IMR-90 (cell line): ENCODE measurements around the gene GPR108. TPM values are rescaled to one million over a fixed set of nuclear protein-coding genes. Genes with fewer than 3 reads are reported as not detected.

Experiments
- ATAC-seq: fragments of 200-7000 bp; cut with Tn5 transposase; 2 replicates; pipeline ENCODE4 v1.9.1; 2020; ENCODE audit warnings: low read depth, mild to moderate bottlenecking, moderate library complexity
- BruUV-seq: library from RNA; stranded (reverse); fragments of 400-500 nt; replicated peaks from 2 replicates; lab custom pipeline; 2021; lab: Mats Ljungman, UMichigan
- CTCF ChIA-PET: fragments of 300-600 bp; formaldehyde crosslinking; extraction: SDS; loops from one replicate; lab custom pipeline; 2021; ENCODE audit warnings: antibody characterized with exemption; lab: Yijun Ruan, JAX
- POLR2A ChIA-PET: fragments of 300-600 bp; sonication (Branson Sonifier 250); formaldehyde crosslinking; loops from one replicate; lab custom pipeline; 2022; ENCODE audit warnings: antibody characterized with exemption; ENCODE audit not compliant: unreplicated experiment; lab: Charles Lee
- DNase-seq: peaks from one replicate; pipeline ENCODE4 v3.0.0; 2013
- H2AFZ ChIP-seq: replicated peaks from 2 replicates; pipeline ENCODE3; 2013; ENCODE audit warnings: low read length, mild to moderate bottlenecking; ENCODE audit not compliant: poor library complexity
- H2AK5ac ChIP-seq: 2 replicates; pipeline ENCODE4 v1.6.1; 2013; ENCODE audit warnings: low read depth, low read length, inconsistent platforms
- H2AK9ac ChIP-seq: replicated peaks from 2 replicates; pipeline ENCODE3; 2013; ENCODE audit warnings: mild to moderate bottlenecking, low read depth, low read length, moderate library complexity; ENCODE audit not compliant: poor library complexity
- H2BK120ac ChIP-seq: 2 replicates; pipeline ENCODE4 v1.6.1; 2013; ENCODE audit warnings: low read depth, low read length, inconsistent platforms
- H2BK15ac ChIP-seq: 3 replicates; pipeline ENCODE4 v1.6.1; 2013; ENCODE audit warnings: low read depth, low read length, inconsistent platforms
- H2BK20ac ChIP-seq: 2 replicates; pipeline ENCODE4 v1.6.1; 2013; ENCODE audit warnings: low read depth, mild to moderate bottlenecking, inconsistent platforms, low read length, moderate library complexity
- H2BK5ac ChIP-seq: 2 replicates; pipeline ENCODE4 v1.6.1; 2013; ENCODE audit warnings: mild to moderate bottlenecking, low read depth, low read length, inconsistent platforms; ENCODE audit not compliant: poor library complexity, severe bottlenecking
- H3K14ac ChIP-seq: replicated peaks from 2 replicates; pipeline ENCODE4 v1.6.1; 2013; ENCODE audit warnings: low read depth, low read length, inconsistent platforms
- H3K18ac ChIP-seq: 2 replicates; pipeline ENCODE4 v1.6.1; 2013; ENCODE audit warnings: low read depth, low read length, control low read depth
- H3K23ac ChIP-seq: 2 replicates; pipeline ENCODE4 v1.6.1; 2013; ENCODE audit warnings: low read depth, low read length, inconsistent platforms
- H3K27ac ChIP-seq: 2 replicates; pipeline ENCODE4 v1.5.1; 2013; ENCODE audit warnings: mild to moderate bottlenecking, control low read depth, low read length; ENCODE audit not compliant: insufficient read depth
- H3K27me3 ChIP-seq: 2 replicates; pipeline ENCODE4 v1.6.1; 2013; ENCODE audit warnings: low read length; ENCODE audit not compliant: control insufficient read depth, insufficient read depth
- H3K36me3 ChIP-seq: 2 replicates; pipeline ENCODE4 v1.6.1; 2013; ENCODE audit warnings: low read length, mixed read lengths; ENCODE audit not compliant: control insufficient read depth, insufficient read depth
- H3K4ac ChIP-seq: 2 replicates; pipeline ENCODE4 v1.6.1; 2013; ENCODE audit warnings: low read depth, low read length, inconsistent platforms
- H3K4me1 ChIP-seq: 2 replicates; pipeline ENCODE4 v1.6.1; 2013; ENCODE audit warnings: low read length, mixed read lengths; ENCODE audit not compliant: control insufficient read depth, insufficient read depth
- H3K4me2 ChIP-seq: 2 replicates; pipeline ENCODE4 v1.6.1; 2013; ENCODE audit warnings: low read depth, mild to moderate bottlenecking, control low read depth, low read length, moderate library complexity
- H3K4me3 ChIP-seq: 2 replicates; pipeline ENCODE4 v1.5.1; 2013; ENCODE audit warnings: low read depth, mild to moderate bottlenecking, control low read depth, low read length, moderate library complexity; ENCODE audit not compliant: insufficient read depth
- H3K56ac ChIP-seq: 2 replicates; pipeline ENCODE4 v1.6.1; 2013; ENCODE audit warnings: low read length, inconsistent platforms; ENCODE audit not compliant: insufficient read depth; ENCODE audit errors: extremely low read depth
- H3K79me1 ChIP-seq, 2 experiments: 2 replicates each; pipeline ENCODE4 v1.6.1; 2013; ENCODE audit warnings: low read length in 2 of 2, inconsistent platforms in 1 of 2, low read depth in 1 of 2
- H3K9ac ChIP-seq: 2 replicates; pipeline ENCODE4 v1.6.1; 2013; ENCODE audit warnings: low read depth, low read length, control low read depth
- H3K9me1 ChIP-seq: 2 replicates; pipeline ENCODE4 v1.6.1; 2013; ENCODE audit warnings: low read length, inconsistent platforms; ENCODE audit not compliant: insufficient read depth
- H3K9me3 ChIP-seq: 2 replicates; pipeline ENCODE4 v1.6.1; 2013; ENCODE audit warnings: low read length; ENCODE audit not compliant: control insufficient read depth, insufficient read depth
- H4K20me1 ChIP-seq: 2 replicates; pipeline ENCODE4 v1.6.1; 2013; ENCODE audit warnings: low read length, inconsistent platforms; ENCODE audit not compliant: insufficient read depth
- H4K5ac ChIP-seq: 2 replicates; pipeline ENCODE4 v1.6.1; 2013; ENCODE audit warnings: mild to moderate bottlenecking, low read depth, low read length, control low read depth
- H4K8ac ChIP-seq, 2 experiments: 2 replicates each; pipeline ENCODE4 v1.6.1; 2013; ENCODE audit warnings: low read depth in 2 of 2, low read length in 2 of 2, control low read depth in 1 of 2, inconsistent platforms in 1 of 2
- H4K91ac ChIP-seq: 2 replicates; pipeline ENCODE4 v1.6.1; 2013; ENCODE audit warnings: low read depth, low read length, inconsistent platforms; ENCODE audit not compliant: insufficient read depth
- BHLHE40 ChIP-seq: fragments of 150-350 bp; IDR thresholded peaks from 2 replicates; pipeline ENCODE4 v1.6.1; 2016; ENCODE audit warnings: mild to moderate bottlenecking, low read depth, low read length
- CEBPB ChIP-seq: IDR thresholded peaks from 2 replicates; pipeline ENCODE4 v1.6.1; 2012; ENCODE audit warnings: low read depth, low read length, improper control_type of control experiment
- CHD1 ChIP-seq: IDR thresholded peaks from 2 replicates; pipeline ENCODE4 v1.6.1; 2012; ENCODE audit warnings: low read depth, low read length, improper control_type of control experiment
- CTCF ChIP-seq: conservative IDR thresholded peaks from 2 replicates; pipeline ENCODE4 v1.5.1; 2012; ENCODE audit warnings: mild to moderate bottlenecking, low read depth, low read length, improper control_type of control experiment
- ELK1 ChIP-seq: fragments of 150-350 bp; IDR thresholded peaks from 2 replicates; pipeline ENCODE4 v1.6.1; 2016; ENCODE audit warnings: low read depth, mild to moderate bottlenecking, low read length, moderate library complexity, borderline replicate concordance
- FOS ChIP-seq: fragments of 150-350 bp; IDR thresholded peaks from 2 replicates; pipeline ENCODE4 v1.6.1; 2016; ENCODE audit warnings: low read depth, low read length
- MAFK ChIP-seq: IDR thresholded peaks from 2 replicates; pipeline ENCODE4 v1.6.1; 2012; ENCODE audit warnings: low read depth, low read length, improper control_type of control experiment
- MAZ ChIP-seq: IDR thresholded peaks from 2 replicates; pipeline ENCODE4 v1.6.1; 2012; ENCODE audit warnings: low read depth, mild to moderate bottlenecking, low read length, improper control_type of control experiment, moderate library complexity, borderline replicate concordance
- MXI1 ChIP-seq: IDR thresholded peaks from 2 replicates; pipeline ENCODE4 v1.6.1; 2012; ENCODE audit warnings: low read depth, mild to moderate bottlenecking, low read length, moderate library complexity, borderline replicate concordance
- NFE2L2 ChIP-seq: fragments of 150-350 bp; IDR thresholded peaks from 2 replicates; pipeline ENCODE4 v1.6.1; 2016; ENCODE audit warnings: low read depth, mild to moderate bottlenecking, low read length
- POLR2A ChIP-seq: IDR thresholded peaks from 2 replicates; pipeline ENCODE4 v1.6.1; 2012; ENCODE audit warnings: mild to moderate bottlenecking, low read depth, low read length
- RAD21 ChIP-seq: IDR thresholded peaks from 2 replicates; pipeline ENCODE4 v1.6.1; 2012; ENCODE audit warnings: low read length, improper control_type of control experiment
- RCOR1 ChIP-seq: IDR thresholded peaks from 2 replicates; pipeline ENCODE4 v1.6.1; 2012; ENCODE audit warnings: mild to moderate bottlenecking, low read length, improper control_type of control experiment; ENCODE audit not compliant: insufficient replicate concordance
- RFX5 ChIP-seq: IDR thresholded peaks from 2 replicates; pipeline ENCODE4 v1.8.0; 2012; ENCODE audit warnings: low read depth, mild to moderate bottlenecking, low read length, moderate library complexity
- SMC3 ChIP-seq: fragments of 150-350 bp; IDR thresholded peaks from 2 replicates; pipeline ENCODE4 v1.6.1; 2016; ENCODE audit warnings: low read depth, mild to moderate bottlenecking, antibody characterized with exemption, low read length, moderate library complexity
- USF2 ChIP-seq: fragments of 150-350 bp; IDR thresholded peaks from 2 replicates; pipeline ENCODE4 v1.6.1; 2017; ENCODE audit warnings: mild to moderate bottlenecking, antibody characterized with exemption, low read length, low read depth
- WGBS, 2 experiments: methylation state at CpG; one replicate each; pipeline versions ENCODE4 v1.1.5 to v1.1.7; 2013; ENCODE audit warnings: missing lambda C conversion rate in 2 of 2; ENCODE audit not compliant: insufficient read length in 1 of 2; ENCODE audit errors: extremely low coverage in 2 of 2; 5-methylcytosine and 5-hydroxymethylcytosine counted together
- dilution Hi-C: fragments of 300-500 bp; cut with HindIII; formaldehyde crosslinking; loops from one replicate; pipeline ENCODE4 v1.14.3; 2018; ENCODE audit warnings: low sequenced_read_pairs; ENCODE audit not compliant: unreplicated experiment
- in situ Hi-C: fragments of 300-500 bp; cut with MboI; formaldehyde crosslinking; loops from 3 replicates; pipeline ENCODE4 v1.14.3; 2019; ENCODE audit warnings: low sequenced_read_pairs, inconsistent platforms, mixed read lengths
- intact Hi-C: fragments of 100-400 bp; cut with micrococcal nuclease; formaldehyde crosslinking; loops from 2 replicates; pipeline ENCODE4 v1.10.0; 2022
- polyA plus RNA-seq, 3 experiments: library from polyadenylated mRNA; depleted of rRNA; stranded (reverse); fragments of >200 nt; gene quantifications; 2 replicates each; pipeline ENCODE4 v1.2.3, GENCODE V29; 2012; ENCODE audit warnings: low replicate concordance in 1 of 3
- total RNA-seq: library from RNA; depleted of rRNA; stranded (reverse); fragments of >200 nt; gene quantifications from 2 replicates; pipeline ENCODE4 v1.2.3, GENCODE V29; 2012

The GPR108 gene
- total and polyA plus RNA-seq, 2 of the 4 experiments (the other 2 are of a cell fraction), result 28.0 to 38.9 TPM

- Histone ChIP-seq H2AK9ac (no peak overlapping the region), H4K20me1 (no peaks in the 10 kb centered on the region), H4K5ac (no peak overlapping the region), H3K79me1 (no peaks in the 10 kb centered on the region), H3K9me1 (no peaks in the 10 kb centered on the region), H2BK120ac (no peak overlapping the region), H2AK5ac (no peak overlapping the region), H3K27ac (no peak overlapping the region), H3K27me3 (no peaks in the 10 kb centered on the region), H3K14ac (no peak overlapping the region), H3K9me3 (peaks cover 6% of the 10 kb centered on the region; the same call in 1 of the 2 replicates), H3K18ac (no peak overlapping the region), H3K23ac (no peak overlapping the region), H3K4me3 (no peak overlapping the region), H4K91ac (no peak overlapping the region), H3K4me2 (no peak overlapping the region), H3K4ac (no peak overlapping the region), H3K9ac (no peak overlapping the region), H3K4me1 (no peaks in the 10 kb centered on the region), H3K56ac (no peak overlapping the region), H2BK20ac (no peak overlapping the region), H2AFZ (no peak overlapping the region), H2BK15ac (no peak overlapping the region), H4K8ac (no peak overlapping the region), H3K36me3 (no peaks in the 10 kb centered on the region), H2BK5ac (no peak overlapping the region)
- ChIA-PET CTCF (no interaction called here), POLR2A (no interaction called here)
- no peak for ATAC-seq
- dilution Hi-C loops (no loop called here), in situ Hi-C loops (no loop called here), intact Hi-C loops (no loop called here)
- no TSS peak for BruUV-seq
- 80% methylated on average over 1 of the region's 8 CpGs; no CpG with 5 or more reads in 1 of the 2 experiments for WGBS, 2 experiments
- no peak for TF ChIP-seq MXI1
- TF ChIP-seq BHLHE40, result no peak
- TF ChIP-seq MAZ, result no peak
- TF ChIP-seq USF2, result no peak
- TF ChIP-seq RCOR1, result no peak
- TF ChIP-seq RAD21, result no peak
- TF ChIP-seq CHD1, result no peak
- no peak for TF ChIP-seq CEBPB
- TF ChIP-seq ELK1, result no peak
- TF ChIP-seq MAFK, result no peak
- no peak for TF ChIP-seq POLR2A
- no peak for TF ChIP-seq CTCF
- TF ChIP-seq RFX5, result no peak
- no peak for TF ChIP-seq SMC3
- no peak for TF ChIP-seq FOS
- no peak for TF ChIP-seq NFE2L2
- no peak for DNase-seq
These were observed 36.6 kb downstream of the GPR108 start for GRCh38 chr19:6700586-6701316.
